Lung (tissue), 12 donors: ENCODE data around the gene PPARD. TPM values are rescaled to one million over a fixed set of nuclear protein-coding genes. Genes with fewer than 3 reads are reported as not detected.

Experiments
- ATAC-seq: fragments of 200-7000 bp; cut with Tn5 transposase; one replicate; pipeline ENCODE4 v1.9.1; 2020; ENCODE audit warnings: moderate number of reproducible peaks; ENCODE audit not compliant: insufficient read depth, low FRiP score
- DNase-seq, 3 donors: peaks; one replicate each; pipeline ENCODE4 v3.0.0-alpha.2; 2013 to 2017
- H3K27ac ChIP-seq, 2 donors: one replicate each; pipeline ENCODE4 v1.5.1; 2013; ENCODE audit warnings: mild to moderate bottlenecking in 2 of 2, moderate library complexity in 2 of 2, control low read depth in 1 of 2, inconsistent platforms in 1 of 2, low read depth in 1 of 2, low read length in 1 of 2
- H3K27me3 ChIP-seq, 3 donors: one replicate each; pipeline ENCODE4 v1.5.1; 2013; ENCODE audit warnings: low read length in 2 of 3; ENCODE audit not compliant: control insufficient read depth in 3 of 3, insufficient read depth in 3 of 3
- H3K36me3 ChIP-seq, 4 donors: one replicate each; pipeline ENCODE4 v1.5.1; 2013; ENCODE audit warnings: low read length in 4 of 4, mild to moderate bottlenecking in 1 of 4, moderate library complexity in 1 of 4; ENCODE audit not compliant: control insufficient read depth in 4 of 4, insufficient read depth in 4 of 4
- H3K4me1 ChIP-seq, 5 donors: one replicate each; pipeline ENCODE4 v1.5.1; 2013; ENCODE audit warnings: low read length in 5 of 5, mild to moderate bottlenecking in 2 of 5, moderate library complexity in 1 of 5; ENCODE audit not compliant: control insufficient read depth in 5 of 5, insufficient read depth in 5 of 5
- H3K4me3 ChIP-seq: one replicate; pipeline ENCODE4 v1.5.1; 2013; ENCODE audit warnings: mild to moderate bottlenecking, control low read depth, moderate library complexity
- H3K9ac ChIP-seq, 2 donors: one replicate each; pipeline ENCODE4 v1.5.1; 2013; ENCODE audit warnings: low read length in 2 of 2, control low read depth in 1 of 2; ENCODE audit not compliant: insufficient read depth in 1 of 2
- H3K9me3 ChIP-seq, 4 donors: one replicate each; pipeline ENCODE4 v1.5.1; 2013; ENCODE audit warnings: low read length in 3 of 4, mild to moderate bottlenecking in 1 of 4, moderate library complexity in 1 of 4; ENCODE audit not compliant: control insufficient read depth in 4 of 4, insufficient read depth in 3 of 4
- WGBS, 2 donors: extraction: QIAGEN DNeasy Blood & Tissue Kit; methylation state at CpG; one replicate each; pipeline ENCODE4 v1.1.7; 2013; 5-methylcytosine and 5-hydroxymethylcytosine counted together
- polyA plus RNA-seq, 2 donors: library from polyadenylated mRNA; stranded (reverse); fragments of 200-250 nt; gene quantifications; one replicate each; pipeline ENCODE4 v1.2.1, GENCODE V29; 2013
- total RNA-seq, 2 donors: library from RNA; depleted of rRNA in 1 of 2; stranded (reverse); fragments of >200 nt in 1 of 2; gene quantifications; one replicate each; pipeline ENCODE4 v1.2.1, GENCODE V29; 2014 to 2021
- TF ChIP-seq, protein P1 (sequence below): IDR thresholded peaks from 2 replicates; pipeline ENCODE4 v1.5.1; 2012; ENCODE audit warnings: mild to moderate bottlenecking; ENCODE audit errors: control extremely low read depth, extremely low read depth
- donor health status: control.
- donor health status: control.
- donor health status: Bipolar disorder and iron deficiency.
- donor health status: healthy.
- donor health status: DM: yes; HTN: yes; CAD: no.

Gene PPARD
- total and polyA plus RNA-seq, 4 donors = 11.3 to 27.8 (median 24.5) TPM

DNA sequence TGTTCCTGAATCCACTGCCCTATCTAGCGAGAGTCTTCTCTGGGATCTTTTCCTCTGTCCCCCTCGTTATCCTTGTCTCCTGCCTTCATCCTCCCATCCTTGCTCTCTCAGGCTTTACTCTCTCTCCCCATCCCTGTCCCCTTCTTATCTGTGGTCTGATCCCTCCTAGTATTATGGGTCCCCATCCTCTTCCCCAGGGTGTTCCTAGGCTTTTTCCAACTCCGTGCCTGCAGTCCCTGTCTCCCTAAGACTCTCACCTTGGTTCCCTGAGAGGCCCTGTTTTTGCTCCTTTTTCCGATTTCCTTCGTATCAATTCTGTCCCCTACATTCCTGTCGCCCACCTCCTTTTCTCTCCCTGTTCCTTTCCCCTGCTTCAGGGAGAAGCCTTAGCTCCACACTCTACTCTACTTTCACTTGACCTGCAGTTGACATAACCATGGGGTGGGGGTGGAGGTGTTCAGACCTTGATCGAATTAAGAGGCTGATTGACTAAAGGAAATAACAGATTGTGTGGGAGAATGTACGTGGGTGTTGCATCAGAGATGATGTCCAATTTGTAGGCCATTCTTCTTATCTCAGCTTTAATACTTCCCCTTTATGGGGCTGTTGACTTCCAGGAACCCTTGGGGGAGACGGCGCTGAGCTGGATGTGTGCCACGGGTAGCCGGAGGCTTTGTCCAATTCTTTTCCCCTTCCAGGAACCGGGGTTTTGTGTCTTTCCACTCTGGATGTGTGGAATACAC, 905 bp downstream of the PPARD start:
- Histone ChIP-seq H3K36me3 (peaks cover 4 to 13% (median 7%) of the 10 kb centered on the region in 4 donors), H3K27me3 (no peaks in the 10 kb centered on the region), H3K4me1 (peaks cover 3 to 17% (median 12%) of the 10 kb centered on the region in 5 donors), H3K27ac (peak overlapping the region; percentile 87 to 89), H3K4me3 (peak overlapping the region; percentile 69), H3K9me3 (no peaks in the 10 kb centered on the region), H3K9ac (peak overlapping the region; percentile 72 to 90)
- ATAC-seq (no peak), DNase-seq (peak; percentile 65 to 70 (median 69))
- 11% methylated on average over 13 of the region's 13 CpGs for WGBS, 2 donors
- TF ChIP-seq, protein P1, sequence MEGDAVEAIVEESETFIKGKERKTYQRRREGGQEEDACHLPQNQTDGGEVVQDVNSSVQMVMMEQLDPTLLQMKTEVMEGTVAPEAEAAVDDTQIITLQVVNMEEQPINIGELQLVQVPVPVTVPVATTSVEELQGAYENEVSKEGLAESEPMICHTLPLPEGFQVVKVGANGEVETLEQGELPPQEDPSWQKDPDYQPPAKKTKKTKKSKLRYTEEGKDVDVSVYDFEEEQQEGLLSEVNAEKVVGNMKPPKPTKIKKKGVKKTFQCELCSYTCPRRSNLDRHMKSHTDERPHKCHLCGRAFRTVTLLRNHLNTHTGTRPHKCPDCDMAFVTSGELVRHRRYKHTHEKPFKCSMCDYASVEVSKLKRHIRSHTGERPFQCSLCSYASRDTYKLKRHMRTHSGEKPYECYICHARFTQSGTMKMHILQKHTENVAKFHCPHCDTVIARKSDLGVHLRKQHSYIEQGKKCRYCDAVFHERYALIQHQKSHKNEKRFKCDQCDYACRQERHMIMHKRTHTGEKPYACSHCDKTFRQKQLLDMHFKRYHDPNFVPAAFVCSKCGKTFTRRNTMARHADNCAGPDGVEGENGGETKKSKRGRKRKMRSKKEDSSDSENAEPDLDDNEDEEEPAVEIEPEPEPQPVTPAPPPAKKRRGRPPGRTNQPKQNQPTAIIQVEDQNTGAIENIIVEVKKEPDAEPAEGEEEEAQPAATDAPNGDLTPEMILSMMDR = no peak

DNA sequence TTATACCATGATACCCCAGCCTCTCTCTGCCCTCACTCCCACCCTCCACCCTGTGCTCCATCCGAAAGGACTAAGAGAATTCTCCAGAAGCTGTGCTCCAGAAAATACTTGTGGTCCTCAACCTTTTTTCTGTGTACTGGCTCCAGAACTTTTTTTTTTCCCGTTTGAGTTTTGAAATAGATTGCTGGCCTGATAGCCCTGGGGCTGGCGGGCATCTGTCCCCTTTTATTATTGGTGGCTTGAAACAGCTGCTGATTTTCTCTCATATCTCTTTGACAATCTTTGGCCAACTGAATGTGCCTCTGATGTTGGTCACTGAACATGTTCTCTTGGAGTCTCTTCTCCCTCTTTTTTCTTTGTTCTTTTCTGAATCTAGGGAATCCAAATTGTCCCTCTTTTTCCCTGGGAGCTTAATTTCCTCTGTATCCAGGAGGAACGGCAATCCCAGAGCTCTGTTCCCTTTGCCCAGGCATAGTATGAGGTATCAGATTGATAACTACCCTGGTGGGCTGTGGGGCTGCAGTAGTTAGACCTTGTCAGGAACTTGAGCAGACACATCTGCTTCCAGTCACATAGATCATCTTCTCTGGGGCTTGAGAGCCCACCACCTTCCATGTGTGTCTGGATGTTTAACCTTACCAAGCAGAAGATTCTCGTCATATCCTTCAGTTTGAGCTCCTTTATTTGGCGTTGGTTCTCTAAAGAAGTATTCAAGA, 1.6 kb downstream of the PPARD start:
- Histone ChIP-seq H3K4me3 (peak overlapping the region; percentile 69), H3K9ac (peak overlapping the region; percentile 72 to 90), H3K27ac (peak overlapping the region in 1 of 2 donors; percentile 17), H3K4me1 (peaks cover 3 to 17% (median 12%) of the 10 kb centered on the region in 5 donors), H3K36me3 (peaks cover 5 to 18% (median 9%) of the 10 kb centered on the region in 4 donors), H3K27me3 (no peaks in the 10 kb centered on the region), H3K9me3 (no peaks in the 10 kb centered on the region)
- ATAC-seq (no peak), DNase-seq (no peak)
- TF ChIP-seq, protein P1 = no peak
- WGBS, 2 donors = 61 to 66% methylated on average over 6 of the region's 6 CpGs

DNA sequence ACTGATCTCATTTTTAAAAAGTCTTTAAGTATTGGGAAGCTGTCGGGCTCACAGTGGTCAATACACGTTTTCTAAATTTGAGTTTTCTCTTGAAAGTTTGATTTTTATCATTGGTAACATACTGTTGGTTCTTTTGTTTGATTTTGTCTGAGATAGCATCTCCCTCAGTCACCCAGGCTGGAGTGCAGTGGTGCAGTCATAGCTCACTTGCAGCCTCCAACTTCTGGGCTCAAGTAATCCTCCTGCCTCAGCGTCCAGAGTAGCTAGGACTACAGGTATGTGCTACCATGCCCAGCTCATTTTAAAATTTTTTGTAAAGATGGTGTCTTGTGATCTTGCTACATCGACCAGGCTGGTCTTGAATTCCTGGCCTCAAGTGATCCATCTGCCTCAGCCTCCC, 9.1 kb downstream of the PPARD start:
- ATAC-seq (no peak), DNase-seq (no peak)
- Histone ChIP-seq H3K9ac (no peak overlapping the region), H3K4me3 (no peak overlapping the region), H3K4me1 (peaks cover 0 to under 1% (median 0%) of the 10 kb centered on the region in 5 donors), H3K27me3 (no peaks in the 10 kb centered on the region), H3K36me3 (peaks cover 7 to 38% (median 25%) of the 10 kb centered on the region in 4 donors), H3K9me3 (no peaks in the 10 kb centered on the region), H3K27ac (no peak overlapping the region)
- 90 to 95% methylated on average over 4 of the region's 4 CpGs for WGBS, 2 donors
- TF ChIP-seq, protein P1 = no peak
